Islet of Langerhans (tissue), 1 donor: ENCODE data around the gene ADAMTS2.
"Not testable (repeated sequence)": the region's sequence is repeated elsewhere in the genome, so short reads cannot be mapped to it uniquely, and the experiment has no call there.

Experiments used
- FAIRE-seq: peaks from one replicate; lab custom pipeline; 2011; peaks lifted over from hg19 to GRCh38; lab: Jason Lieb, UNC

ADAMTS2 gene

GRCh38 chr5:179325296-179326031, 19.8 kb downstream of the ADAMTS2 start:
- no peak for FAIRE-seq

- FAIRE-seq = no peak
Observed at GRCh38 chr5:179324760-179325295, 20.4 kb downstream of the ADAMTS2 start.

GRCh38 chr5:179324316-179324715, 20.9 kb downstream of the ADAMTS2 start:
- not testable (repeated sequence) for FAIRE-seq

DNA sequence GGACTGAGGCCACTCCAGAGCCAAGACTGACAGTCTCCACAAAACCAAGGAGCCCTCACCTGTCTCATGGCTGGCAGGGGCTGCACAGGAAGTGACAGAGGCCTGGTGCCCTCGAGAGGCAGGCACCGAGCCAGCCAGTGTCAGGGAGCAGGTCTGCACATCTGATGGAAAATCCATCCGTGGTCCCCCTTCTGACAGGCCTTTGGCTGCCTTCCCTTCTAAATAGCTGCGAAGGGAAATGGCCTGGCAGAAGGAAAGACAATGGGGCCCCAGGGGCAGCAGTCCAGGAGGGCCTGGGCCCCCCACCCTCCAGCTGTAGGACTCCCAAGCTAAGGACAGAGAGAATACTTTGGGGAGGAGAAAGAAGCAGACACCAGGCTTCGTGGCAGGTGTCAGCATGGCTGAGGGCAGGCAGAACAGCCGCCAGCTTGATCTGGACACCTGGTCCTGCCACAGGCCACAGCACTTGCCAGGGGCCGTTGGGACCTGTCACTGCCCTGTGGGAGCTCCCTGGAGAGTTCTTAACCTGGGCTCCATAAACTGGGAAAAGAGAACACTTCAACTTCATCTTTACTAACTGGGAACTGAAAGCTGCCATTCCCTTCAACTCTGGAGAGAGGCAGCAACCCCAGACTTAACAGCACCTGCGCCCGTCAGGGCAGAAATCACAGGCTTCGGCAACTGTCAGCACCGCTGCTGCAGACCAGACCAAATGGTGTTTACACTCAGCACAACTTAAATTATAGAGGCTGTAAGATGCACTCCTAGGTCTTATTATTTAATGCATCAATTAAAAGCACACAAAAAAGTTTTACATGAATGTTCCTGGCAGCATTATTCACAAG, 22.0 kb downstream of the ADAMTS2 start:
- FAIRE-seq = no peak

GRCh38 chr5:179322071-179323025, 22.9 kb downstream of the ADAMTS2 start:
- FAIRE-seq = no peak

GRCh38 chr5:179321206-179321987, 23.9 kb downstream of the ADAMTS2 start:
- FAIRE-seq = no peak

DNA sequence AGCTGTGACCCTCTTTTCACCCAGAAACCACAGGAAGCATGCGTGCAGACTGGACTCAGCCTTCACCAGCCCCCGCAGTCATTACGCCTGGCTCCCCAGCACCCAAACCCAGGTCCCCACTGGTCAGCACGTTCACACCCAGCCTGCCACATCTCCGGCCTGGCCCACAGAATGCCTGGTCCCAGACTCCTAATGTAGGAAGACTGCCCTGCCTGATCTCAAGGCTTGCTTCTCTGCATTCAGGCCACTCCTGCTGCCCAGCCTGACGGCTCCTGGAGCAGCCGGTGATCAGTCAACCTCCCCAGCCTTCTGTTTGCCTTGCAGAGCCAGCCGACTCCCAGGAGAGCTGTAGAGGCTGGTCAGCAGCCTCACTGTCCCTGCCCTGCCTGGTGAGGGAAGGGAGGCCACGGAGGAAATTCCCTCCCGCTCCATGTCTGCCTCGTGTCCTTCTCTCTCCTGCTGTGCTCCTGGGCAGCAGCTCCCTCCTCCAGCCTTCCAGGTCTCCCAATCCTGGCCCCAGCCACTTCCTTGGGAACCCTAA, 25.4 kb downstream of the ADAMTS2 start:
- no peak for FAIRE-seq

DNA sequence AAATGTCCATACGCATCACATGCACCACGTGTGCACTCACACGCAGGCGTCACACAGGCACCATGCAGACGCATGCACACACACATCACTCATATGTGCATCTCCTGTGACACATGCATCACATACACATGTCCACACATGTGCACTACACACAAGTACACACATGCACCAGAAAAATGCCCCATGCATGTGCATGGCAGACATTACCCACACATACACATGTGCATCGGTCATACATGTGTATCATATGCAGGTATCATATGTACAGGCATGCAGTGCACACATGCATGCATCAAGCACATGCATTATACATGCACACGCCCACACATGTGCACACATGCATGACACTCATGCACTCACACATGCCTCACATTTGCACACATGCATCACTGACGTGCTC, 26.1 kb downstream of the ADAMTS2 start:
- no peak for FAIRE-seq

DNA sequence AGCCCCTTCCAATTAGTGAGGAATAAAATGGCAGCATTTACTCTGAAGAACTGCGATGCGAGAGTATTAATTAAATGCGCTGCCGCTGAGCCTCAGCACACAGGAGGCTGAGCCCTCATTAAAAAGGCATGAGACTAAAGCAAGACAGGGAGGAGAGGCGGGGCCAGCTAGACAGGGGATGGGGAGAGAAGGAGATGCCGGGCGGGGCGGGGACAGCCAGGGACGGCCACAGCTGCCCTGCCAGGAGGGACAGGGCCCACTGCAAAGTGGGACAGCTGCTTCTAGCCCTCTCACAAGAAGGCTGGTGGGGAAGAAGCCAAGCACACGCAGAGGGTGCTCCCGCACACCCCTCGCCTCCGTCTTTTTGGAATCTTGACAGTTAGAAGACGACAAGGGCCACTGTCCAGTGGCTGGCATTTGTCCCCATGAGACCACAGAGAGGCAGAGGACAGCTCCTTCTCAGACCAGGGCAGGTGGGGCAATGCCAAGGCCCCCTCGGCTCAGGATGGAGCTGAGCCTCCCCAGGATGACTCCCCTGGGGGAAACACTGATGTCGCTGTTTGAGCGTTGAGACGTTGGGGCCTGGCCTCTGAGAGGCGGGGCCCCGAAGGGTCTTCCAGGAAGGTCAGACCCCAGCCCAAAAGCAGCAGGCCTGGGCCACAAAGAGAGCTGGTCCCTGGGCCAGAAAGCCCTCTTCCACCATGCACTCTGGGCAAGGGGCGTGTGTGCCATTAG, 26.9 kb downstream of the ADAMTS2 start:
- no peak for FAIRE-seq

DNA sequence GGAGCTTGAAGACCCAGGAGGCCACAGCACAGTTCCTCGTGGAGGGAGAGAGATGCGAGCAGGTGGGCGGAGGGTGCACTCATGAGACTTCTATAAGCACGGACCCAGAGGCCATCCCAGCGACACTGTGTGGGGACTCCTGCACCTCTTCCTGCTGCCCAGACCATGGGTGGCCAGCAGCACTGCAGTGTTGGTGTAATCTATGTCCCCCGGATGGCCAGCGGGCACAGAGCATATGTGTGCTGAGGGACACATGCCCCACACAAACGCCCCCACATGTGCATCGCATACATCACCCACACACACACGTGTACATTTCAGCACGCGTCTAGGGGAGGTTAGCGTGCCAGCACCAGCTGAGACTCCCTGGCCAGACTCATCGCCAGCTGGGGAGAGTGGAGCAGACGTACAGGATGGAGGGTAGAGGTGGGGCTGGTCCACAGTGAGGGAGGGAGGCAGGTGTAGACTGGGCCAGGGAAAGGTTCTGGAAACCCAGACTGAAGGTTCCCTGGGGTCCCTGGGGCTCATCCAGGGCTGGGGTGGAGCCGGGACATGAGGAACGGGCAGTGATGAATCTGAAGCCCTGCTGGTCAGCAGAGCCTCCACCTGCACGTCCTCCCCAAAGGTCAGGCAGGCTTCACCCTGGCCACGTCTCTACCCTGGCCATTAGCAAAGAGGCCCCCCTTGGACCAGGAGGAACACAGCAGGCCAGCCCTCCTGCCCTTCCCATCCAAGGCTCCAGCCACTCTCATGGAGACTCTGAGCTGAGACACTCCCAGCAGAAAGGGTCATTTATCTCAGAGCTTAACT, 27.6 kb downstream of the ADAMTS2 start:
- no peak for FAIRE-seq

GRCh38 chr5:179316982-179317381, 28.3 kb downstream of the ADAMTS2 start:
- FAIRE-seq = no peak

DNA sequence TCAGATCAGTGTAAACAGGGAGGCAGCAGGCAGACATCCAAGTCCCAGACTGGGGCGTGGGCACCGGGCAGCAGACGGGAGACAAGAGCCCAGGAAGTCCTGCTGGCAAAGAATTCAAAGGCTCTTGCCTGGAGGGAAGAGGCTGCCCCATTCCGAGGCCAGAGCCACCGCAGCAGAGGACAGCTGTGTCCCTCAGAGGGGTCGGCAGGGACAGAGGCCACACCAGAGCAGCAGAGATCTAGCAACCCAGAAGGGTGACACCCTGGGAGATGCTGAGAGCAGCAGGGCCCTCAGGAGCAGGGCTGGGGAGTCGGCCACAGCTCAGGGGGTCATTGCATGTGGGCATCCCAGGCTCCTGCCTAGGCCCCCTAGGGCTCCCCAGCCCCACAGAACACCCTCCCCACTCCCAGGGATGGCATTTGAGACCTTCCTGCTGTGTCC, 29.1 kb downstream of the ADAMTS2 start:
- FAIRE-seq = no peak

GRCh38 chr5:179315356-179315890, 29.8 kb downstream of the ADAMTS2 start:
- FAIRE-seq = no peak

DNA sequence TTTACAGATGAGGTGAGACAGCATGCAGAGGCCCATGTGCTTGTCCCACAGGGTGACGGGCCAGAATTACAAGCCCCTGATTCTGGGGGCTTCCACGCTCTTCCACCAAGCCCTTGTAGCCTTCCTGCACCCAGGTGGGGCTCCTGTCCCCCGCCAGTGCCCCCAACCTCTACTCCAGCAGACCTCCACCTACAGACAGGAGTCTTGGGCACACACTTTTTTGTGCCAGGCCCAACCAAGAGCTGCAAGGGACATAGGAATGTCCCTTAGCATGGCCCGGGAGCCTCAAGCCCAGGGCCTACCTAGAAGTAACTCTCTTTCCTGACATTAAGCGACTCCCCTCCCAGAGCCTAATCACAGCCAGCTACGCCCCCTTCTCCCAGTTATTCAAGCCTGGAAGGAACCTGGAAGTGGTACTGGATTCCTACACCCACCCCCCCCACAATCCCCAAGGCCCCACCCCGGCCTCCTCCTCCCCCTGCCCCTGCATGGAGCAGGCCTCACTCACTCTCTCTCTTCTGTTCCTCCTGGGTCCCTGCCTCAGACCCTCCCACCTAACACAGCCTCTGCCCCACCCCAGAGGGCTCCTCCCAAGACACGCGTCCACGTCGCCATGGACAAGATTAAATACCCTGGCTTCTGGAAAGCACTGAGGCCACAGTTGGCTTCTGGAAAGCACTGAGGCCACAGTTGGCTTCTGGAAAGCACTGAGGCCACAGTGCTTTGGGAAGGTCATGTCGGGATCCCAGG, 30.5 kb downstream of the ADAMTS2 start:
- FAIRE-seq = no peak

GRCh38 chr5:179313849-179314521, 31.3 kb downstream of the ADAMTS2 start:
- no peak for FAIRE-seq

DNA sequence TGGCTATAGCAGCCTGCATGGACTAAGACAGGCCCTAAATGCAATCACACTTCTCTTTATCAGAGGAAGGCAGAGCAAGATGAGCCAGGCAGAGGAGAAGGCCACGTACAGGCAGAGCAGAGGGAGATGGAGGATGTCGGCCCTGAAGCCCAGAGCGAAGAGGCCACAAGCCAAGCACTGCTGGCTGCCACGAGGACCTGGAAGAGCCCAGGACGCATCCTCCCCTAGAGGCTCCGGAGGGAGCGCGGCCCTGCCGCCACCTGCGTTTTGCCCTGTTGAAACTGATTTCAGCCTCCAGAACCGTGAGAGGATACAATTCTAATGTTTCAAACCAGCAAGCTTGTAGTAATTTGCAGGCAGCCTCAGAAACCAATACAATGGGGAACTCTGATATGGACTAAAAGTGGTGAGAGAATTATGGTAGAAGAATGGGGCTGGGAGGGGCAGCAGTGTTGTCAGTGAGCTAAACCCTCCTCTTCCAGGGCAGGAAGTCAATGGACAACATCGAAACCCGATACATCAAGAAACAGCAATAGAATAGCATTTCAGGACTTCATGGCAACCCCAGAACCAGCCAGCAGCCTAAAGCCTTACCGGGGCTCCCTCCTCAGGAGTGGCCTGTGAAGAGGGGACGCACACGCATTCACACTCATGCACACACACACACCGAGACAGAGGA, 32.6 kb downstream of the ADAMTS2 start:
- no peak for FAIRE-seq

- no peak for FAIRE-seq
Observed at GRCh38 chr5:179311581-179311980, 33.7 kb downstream of the ADAMTS2 start.
